ENCODE measurements around the gene MAT1A. TPM values are rescaled to one million over a fixed set of nuclear protein-coding genes. Genes with fewer than 3 reads are reported as not detected.
"Not testable (repeated sequence)": the region's sequence is repeated elsewhere in the genome, so short reads cannot be mapped to it uniquely, and the experiment has no call there.

MAT1A gene
- total RNA-seq, 2 donors from 2014 or later, result not detected

GRCh38 chr10:80264081-80265056 is 25.1 kb downstream of the MAT1A start:
- no peak for ATAC-seq (replicated peaks)
- no peaks in the 10 kb centered on the region for H3K4me1 Mint-ChIP-seq
- no peaks in the 10 kb centered on the region for H3K9me3 Mint-ChIP-seq
- H3K36me3 Mint-ChIP-seq (ENCODE audit: low read depth), result no peaks in the 10 kb centered on the region
- no peak overlapping the region for H3K4me3 Mint-ChIP-seq
- H3K27me3 Mint-ChIP-seq, result peaks cover 10% of the 10 kb centered on the region
- no peak overlapping the region for H3K27ac Mint-ChIP-seq

GRCh38 chr10:80261316-80262030 is 28.0 kb downstream of the MAT1A start:
- Mint-ChIP-seq H3K27ac (no peak overlapping the region), H3K27me3 (peaks cover 9% of the 10 kb centered on the region), H3K36me3 (ENCODE audit: low read depth) (no peaks in the 10 kb centered on the region), H3K9me3 (no peaks in the 10 kb centered on the region), H3K4me3 (no peak overlapping the region), H3K4me1 (peaks cover 1% of the 10 kb centered on the region)
- ATAC-seq (replicated peaks), result no peak

- Mint-ChIP-seq H3K27ac (no peak overlapping the region), H3K4me3 (no peak overlapping the region), H3K27me3 (peaks cover 17% of the 10 kb centered on the region), H3K4me1 (peaks cover 5% of the 10 kb centered on the region), H3K9me3 (no peaks in the 10 kb centered on the region), H3K36me3 (ENCODE audit: low read depth) (no peaks in the 10 kb centered on the region)
- ATAC-seq (replicated peaks), result peak; percentile 32
Measured at GRCh38 chr10:80260295-80261243, 28.9 kb downstream of the MAT1A start.

GRCh38 chr10:80259405-80259871 is 30.0 kb downstream of the MAT1A start:
- no peaks in the 10 kb centered on the region for H3K9me3 Mint-ChIP-seq
- peaks cover 5% of the 10 kb centered on the region for H3K4me1 Mint-ChIP-seq
- no peak overlapping the region for H3K27ac Mint-ChIP-seq
- H3K4me3 Mint-ChIP-seq, result no peak overlapping the region
- no peak for ATAC-seq (replicated peaks)
- H3K27me3 Mint-ChIP-seq, result peaks cover 16% of the 10 kb centered on the region
- no peaks in the 10 kb centered on the region for H3K36me3 Mint-ChIP-seq (ENCODE audit: low read depth)

- not testable (repeated sequence) for H3K4me3 Mint-ChIP-seq; H3K27ac Mint-ChIP-seq; H3K9me3 Mint-ChIP-seq; ATAC-seq (replicated peaks); H3K4me1 Mint-ChIP-seq; H3K36me3 Mint-ChIP-seq (ENCODE audit: low read depth)
- H3K27me3 Mint-ChIP-seq, result peaks cover 21% of the 10 kb centered on the region
Measured at GRCh38 chr10:80256798-80257197, 32.7 kb downstream of the MAT1A start.

- not testable (repeated sequence) for H3K9me3 Mint-ChIP-seq; H3K36me3 Mint-ChIP-seq (ENCODE audit: low read depth); H3K4me3 Mint-ChIP-seq; H3K27ac Mint-ChIP-seq; ATAC-seq (replicated peaks); H3K4me1 Mint-ChIP-seq
- H3K27me3 Mint-ChIP-seq, result peaks cover 21% of the 10 kb centered on the region
Measured at GRCh38 chr10:80254726-80255125, 34.7 kb downstream of the MAT1A start.

- not testable (repeated sequence) for H3K4me3 Mint-ChIP-seq; H3K27ac Mint-ChIP-seq; H3K9me3 Mint-ChIP-seq; ATAC-seq (replicated peaks); H3K4me1 Mint-ChIP-seq; H3K36me3 Mint-ChIP-seq (ENCODE audit: low read depth)
- H3K27me3 Mint-ChIP-seq, result peaks cover 21% of the 10 kb centered on the region
Measured at GRCh38 chr10:80253963-80254271, 35.5 kb downstream of the MAT1A start.

GRCh38 chr10:80253266-80253962 is 36.0 kb downstream of the MAT1A start:
- Mint-ChIP-seq H3K9me3 (no peaks in the 10 kb centered on the region), H3K27ac (no peak overlapping the region), H3K4me3 (no peak overlapping the region), H3K27me3 (peaks cover 21% of the 10 kb centered on the region), H3K36me3 (ENCODE audit: low read depth) (no peaks in the 10 kb centered on the region), H3K4me1 (peaks cover 5% of the 10 kb centered on the region)
- peak; percentile 63 for ATAC-seq (replicated peaks)

GRCh38 chr10:80252296-80252887 is 37.1 kb downstream of the MAT1A start:
- H3K4me3 Mint-ChIP-seq, result no peak overlapping the region
- no peaks in the 10 kb centered on the region for H3K36me3 Mint-ChIP-seq (ENCODE audit: low read depth)
- H3K27ac Mint-ChIP-seq, result no peak overlapping the region

GRCh38 chr10:80251703-80252280 is 37.7 kb downstream of the MAT1A start:
- ATAC-seq (replicated peaks); H3K27ac Mint-ChIP-seq; H3K4me1 Mint-ChIP-seq; H3K4me3 Mint-ChIP-seq; H3K9me3 Mint-ChIP-seq; H3K36me3 Mint-ChIP-seq (ENCODE audit: low read depth): not testable (repeated sequence)
- peaks cover 24% of the 10 kb centered on the region for H3K27me3 Mint-ChIP-seq

More at GRCh38 chr10:80252296-80252887, 37.1 kb downstream of the MAT1A start:
- ATAC-seq (replicated peaks), result no peak
- Mint-ChIP-seq H3K4me1 (peaks cover 5% of the 10 kb centered on the region), H3K9me3 (no peaks in the 10 kb centered on the region), H3K27me3 (peaks cover 24% of the 10 kb centered on the region)

- H3K27me3 Mint-ChIP-seq, result peaks cover 15% of the 10 kb centered on the region
- not testable (repeated sequence) for H3K36me3 Mint-ChIP-seq (ENCODE audit: low read depth); H3K27ac Mint-ChIP-seq; H3K4me3 Mint-ChIP-seq; ATAC-seq (replicated peaks); H3K9me3 Mint-ChIP-seq; H3K4me1 Mint-ChIP-seq
Measured at GRCh38 chr10:80250399-80250798, 39.1 kb downstream of the MAT1A start.

GRCh38 chr10:80249906-80250305 is 39.6 kb downstream of the MAT1A start:
- H3K4me3 Mint-ChIP-seq, H3K4me1 Mint-ChIP-seq: not testable (repeated sequence)

GRCh38 chr10:80247611-80248010 is 41.8 kb downstream of the MAT1A start:
- H3K9me3 Mint-ChIP-seq; H3K4me3 Mint-ChIP-seq; H3K4me1 Mint-ChIP-seq; H3K36me3 Mint-ChIP-seq (ENCODE audit: low read depth); ATAC-seq (replicated peaks); H3K27ac Mint-ChIP-seq: not testable (repeated sequence)
- H3K27me3 Mint-ChIP-seq, result peaks cover 20% of the 10 kb centered on the region

More at GRCh38 chr10:80249906-80250305, 39.6 kb downstream of the MAT1A start:
- H3K27ac Mint-ChIP-seq; ATAC-seq (replicated peaks); H3K9me3 Mint-ChIP-seq; H3K36me3 Mint-ChIP-seq (ENCODE audit: low read depth): not testable (repeated sequence)
- H3K27me3 Mint-ChIP-seq, result peaks cover 18% of the 10 kb centered on the region

Measured in activated T-helper 17 cell treated with anti-CD3 and anti-CD28 coated beads, Interleukin-2, amount 50 U/mL, for 72 hours (primary cell).